GM23248 (cell line): ENCODE results near the gene RALBP1.

Experiments
- EZH2 ChIP-seq: fragments of 200-600 bp; sonication (generic); IDR thresholded peaks from 2 replicates; pipeline ENCODE4 v1.6.1; 2018; ENCODE audit warnings: antibody characterized with exemption, mild to moderate bottlenecking; ENCODE audit not compliant: insufficient read depth, poor library complexity, severe bottlenecking
- EZH2phosphoT487 ChIP-seq: fragments of 200-600 bp; sonication (generic); IDR thresholded peaks from 2 replicates; pipeline ENCODE4 v1.6.1; 2018; ENCODE audit warnings: antibody characterized with exemption, moderate library complexity, mild to moderate bottlenecking, low read depth; ENCODE audit not compliant: insufficient read depth

DNA sequence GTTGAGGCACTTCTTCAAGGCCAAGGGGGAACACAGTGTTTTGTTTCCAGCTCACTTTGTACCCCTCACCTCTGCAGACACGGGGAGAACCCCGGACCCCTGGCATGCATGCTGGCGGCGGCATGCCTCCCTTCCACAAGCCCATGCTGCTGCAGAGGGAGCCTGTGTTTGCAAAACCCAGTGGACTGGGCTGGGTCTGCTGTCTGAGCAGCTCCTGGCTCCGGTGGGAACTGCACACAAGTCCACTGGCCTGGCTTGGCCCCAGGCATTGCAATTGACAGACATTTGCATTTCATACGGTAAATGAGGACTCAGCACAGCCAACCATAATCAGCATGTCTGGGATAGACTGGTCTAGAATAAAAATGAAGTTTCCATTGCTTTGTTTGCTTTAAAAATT lies 62.4 kb downstream of the RALBP1 start:
- no peak for TF ChIP-seq EZH2
- no peak for TF ChIP-seq EZH2phosphoT487
